Measurements from ENCODE around the gene KRT37.

KRT37 gene

GRCh38 chr17:41393826-41394225 lies 30.6 kb downstream of the KRT37 start:
- Histone ChIP-seq H4K20me1 (ENCODE audit: insufficient read depth, low read length) (no peaks in the 10 kb centered on the region), H3K9ac (ENCODE audit: low read length) (no peak overlapping the region), H3F3A (ENCODE audit: insufficient read depth, low read length) (no peaks in the 10 kb centered on the region), H3K4me2 (ENCODE audit: low read length) (no peak overlapping the region), H3K4me3 (ENCODE audit: low read depth, low read length, poor library complexity, severe bottlenecking) (no peak overlapping the region), H3K27me3 (ENCODE audit: insufficient read depth, low read length) (no peaks in the 10 kb centered on the region), H3K79me2 (ENCODE audit: insufficient read depth, low read length) (no peaks in the 10 kb centered on the region), H3K9me2 (ENCODE audit: low read depth, low read length) (no peaks in the 10 kb centered on the region), H3K4me1 (ENCODE audit: insufficient read depth, low read length, severe bottlenecking) (no peaks in the 10 kb centered on the region), H3K36me3 (ENCODE audit: insufficient read depth, low read length) (no peaks in the 10 kb centered on the region), H3K9me3 (ENCODE audit: low read length) (no peaks in the 10 kb centered on the region), H2AFZ (ENCODE audit: low read length) (no peak overlapping the region), H3K27ac (ENCODE audit: low read depth, low read length, poor library complexity, severe bottlenecking) (no peak overlapping the region)
- TF ChIP-seq EZH2 (IDR thresholded peaks at IDR 0.05; ENCODE audit: borderline replicate concordance, low read length): no peak

GRCh38 chr17:41393294-41393693 lies 31.1 kb downstream of the KRT37 start:
- Histone ChIP-seq H2AFZ (ENCODE audit: low read length) (no peak overlapping the region), H3K79me2 (ENCODE audit: insufficient read depth, low read length) (no peaks in the 10 kb centered on the region), H3K9me2 (ENCODE audit: low read depth, low read length) (no peaks in the 10 kb centered on the region), H3K9ac (ENCODE audit: low read length) (no peak overlapping the region), H3K4me3 (ENCODE audit: low read depth, low read length, poor library complexity, severe bottlenecking) (no peak overlapping the region), H3K27me3 (ENCODE audit: insufficient read depth, low read length) (no peaks in the 10 kb centered on the region), H3F3A (ENCODE audit: insufficient read depth, low read length) (no peaks in the 10 kb centered on the region), H3K9me3 (ENCODE audit: low read length) (no peaks in the 10 kb centered on the region), H3K36me3 (ENCODE audit: insufficient read depth, low read length) (no peaks in the 10 kb centered on the region), H4K20me1 (ENCODE audit: insufficient read depth, low read length) (no peaks in the 10 kb centered on the region), H3K4me1 (ENCODE audit: insufficient read depth, low read length, severe bottlenecking) (no peaks in the 10 kb centered on the region), H3K4me2 (ENCODE audit: low read length) (no peak overlapping the region), H3K27ac (ENCODE audit: low read depth, low read length, poor library complexity, severe bottlenecking) (no peak overlapping the region)
- no peak for TF ChIP-seq CTCF (IDR thresholded peaks at IDR 0.05; ENCODE audit: low read length)
- TF ChIP-seq EZH2 (IDR thresholded peaks at IDR 0.05; ENCODE audit: borderline replicate concordance, low read length): no peak

- no peak overlapping the region for H3K4me2 ChIP-seq (ENCODE audit: low read length)
- TF ChIP-seq EZH2 (IDR thresholded peaks at IDR 0.05; ENCODE audit: borderline replicate concordance, low read length) (no peak), CTCF (IDR thresholded peaks at IDR 0.05; ENCODE audit: low read length) (no peak)
- no peaks in the 10 kb centered on the region for H3K9me2 ChIP-seq (ENCODE audit: low read depth, low read length)
- H3K4me3 ChIP-seq (ENCODE audit: low read depth, low read length, poor library complexity, severe bottlenecking): no peak overlapping the region
- no peak overlapping the region for H2AFZ ChIP-seq (ENCODE audit: low read length)
- no peaks in the 10 kb centered on the region for H3K27me3 ChIP-seq (ENCODE audit: insufficient read depth, low read length)
- H3F3A ChIP-seq (ENCODE audit: insufficient read depth, low read length): no peaks in the 10 kb centered on the region
- no peak overlapping the region for H3K27ac ChIP-seq (ENCODE audit: low read depth, low read length, poor library complexity, severe bottlenecking)
- H3K79me2 ChIP-seq (ENCODE audit: insufficient read depth, low read length): no peaks in the 10 kb centered on the region
- no peaks in the 10 kb centered on the region for H4K20me1 ChIP-seq (ENCODE audit: insufficient read depth, low read length)
- no peaks in the 10 kb centered on the region for H3K4me1 ChIP-seq (ENCODE audit: insufficient read depth, low read length, severe bottlenecking)
- no peak overlapping the region for H3K9ac ChIP-seq (ENCODE audit: low read length)
- H3K36me3 ChIP-seq (ENCODE audit: insufficient read depth, low read length): no peaks in the 10 kb centered on the region
- H3K9me3 ChIP-seq (ENCODE audit: low read length): no peaks in the 10 kb centered on the region
Observed at GRCh38 chr17:41392278-41392677, 32.1 kb downstream of the KRT37 start.

- H3F3A ChIP-seq (ENCODE audit: insufficient read depth, low read length): no peaks in the 10 kb centered on the region
- no peaks in the 10 kb centered on the region for H3K79me2 ChIP-seq (ENCODE audit: insufficient read depth, low read length)
- no peaks in the 10 kb centered on the region for H3K27me3 ChIP-seq (ENCODE audit: insufficient read depth, low read length)
- H3K4me1 ChIP-seq (ENCODE audit: insufficient read depth, low read length, severe bottlenecking): no peaks in the 10 kb centered on the region
- H3K4me2 ChIP-seq (ENCODE audit: low read length): no peak overlapping the region
- H3K27ac ChIP-seq (ENCODE audit: low read depth, low read length, poor library complexity, severe bottlenecking): no peak overlapping the region
- H3K36me3 ChIP-seq (ENCODE audit: insufficient read depth, low read length): no peaks in the 10 kb centered on the region
- no peak overlapping the region for H2AFZ ChIP-seq (ENCODE audit: low read length)
- H3K9me3 ChIP-seq (ENCODE audit: low read length): 0 out of 2 replicates have a peak, but pooled peaks cover under 1% of the 10 kb centered on the region
- no peaks in the 10 kb centered on the region for H4K20me1 ChIP-seq (ENCODE audit: insufficient read depth, low read length)
- no peak for TF ChIP-seq CTCF (IDR thresholded peaks at IDR 0.05; ENCODE audit: low read length)
- no peak for TF ChIP-seq EZH2 (IDR thresholded peaks at IDR 0.05; ENCODE audit: borderline replicate concordance, low read length)
- H3K4me3 ChIP-seq (ENCODE audit: low read depth, low read length, poor library complexity, severe bottlenecking): no peak overlapping the region
- H3K9me2 ChIP-seq (ENCODE audit: low read depth, low read length): no peaks in the 10 kb centered on the region
- no peak overlapping the region for H3K9ac ChIP-seq (ENCODE audit: low read length)
Observed at GRCh38 chr17:41391535-41391934, 32.9 kb downstream of the KRT37 start.
